Peyer's patch (tissue), 4 donors: ENCODE measurements around the gene HDX. TPM values are rescaled to one million over a fixed set of nuclear protein-coding genes. Genes with fewer than 3 reads are reported as not detected.

ENCODE experiments used
- DNase-seq, 3 donors: peaks; one replicate each; pipeline ENCODE4 v3.0.0-alpha.2; 2017 to 2019
- H3K27ac ChIP-seq, 4 donors: fragments of 200-600 bp; sonication (generic); one replicate each; pipeline ENCODE4 v1.5.1; 2016 to 2019
- H3K27me3 ChIP-seq, 2 donors: fragments of 200-600 bp; sonication (generic); one replicate each; pipeline ENCODE4 v1.5.1; 2019
- H3K36me3 ChIP-seq, 3 donors: fragments of 200-600 bp; sonication (generic); one replicate each; pipeline ENCODE4 v1.5.1; 2016 to 2019
- H3K4me1 ChIP-seq, 4 donors: fragments of 200-600 bp; sonication (generic); one replicate each; pipeline ENCODE4 v1.5.1; 2016 to 2019
- H3K4me3 ChIP-seq, 4 donors: fragments of 200-600 bp; sonication (generic); 1 replicate in 3 of 4; 2 replicates in 1 of 4; pipeline ENCODE4 v1.5.1; 2016 to 2019; ENCODE audit warnings: mild to moderate bottlenecking in 1 of 4
- H3K9me3 ChIP-seq, 4 donors: fragments of 200-600 bp; sonication (generic); one replicate each; pipeline ENCODE4 v1.5.1; 2016 to 2019; ENCODE audit warnings: mild to moderate bottlenecking in 1 of 4
- POLR2A ChIP-seq, 2 donors: fragments of 450-650 bp; IDR thresholded peaks; one replicate each; pipeline ENCODE4 v1.5.1; 2017; ENCODE audit warnings: antibody characterized with exemption in 2 of 2, mild to moderate bottlenecking in 2 of 2, moderate library complexity in 2 of 2
- total RNA-seq, 4 donors: library from RNA; depleted of rRNA; stranded (reverse); fragments of >200 nt; gene quantifications; one replicate each; pipeline ENCODE4 v1.1.0, GENCODE V29; 2016
- TF ChIP-seq, protein P1 (sequence below), 6 experiments: fragments of 450-650 bp in 4 of 6; fragments of 200-600 bp in 2 of 6; sonication (generic) in 1 of 6; IDR thresholded peaks; one replicate each; pipeline ENCODE4 v1.5.1; 2017 to 2019; ENCODE audit warnings: antibody characterized with exemption in 6 of 6, mild to moderate bottlenecking in 3 of 6, moderate library complexity in 1 of 6

HDX gene
- total RNA-seq, 4 donors from 2014 or later: 3.0 to 3.3 (median 3.3) TPM

DNA sequence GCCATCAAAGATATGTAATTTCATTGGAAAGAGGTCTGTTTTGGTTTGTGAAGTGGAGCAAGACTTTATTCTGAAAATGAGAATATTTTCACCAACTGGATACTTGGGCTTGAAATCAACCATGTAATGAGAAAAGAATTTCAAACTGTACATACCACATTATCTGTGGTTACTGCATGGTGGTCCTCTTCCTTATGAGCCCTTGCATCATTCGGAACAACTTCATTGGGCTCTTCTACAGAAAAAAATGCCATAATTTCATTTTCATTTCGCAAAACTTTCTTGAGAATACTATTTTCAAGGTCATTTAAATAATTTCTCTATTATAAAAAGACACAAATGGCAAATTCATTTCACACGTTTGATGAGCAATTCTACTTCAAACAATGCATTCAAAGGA lies 165.6 kb downstream of the HDX start:
- TF ChIP-seq, protein P1, sequence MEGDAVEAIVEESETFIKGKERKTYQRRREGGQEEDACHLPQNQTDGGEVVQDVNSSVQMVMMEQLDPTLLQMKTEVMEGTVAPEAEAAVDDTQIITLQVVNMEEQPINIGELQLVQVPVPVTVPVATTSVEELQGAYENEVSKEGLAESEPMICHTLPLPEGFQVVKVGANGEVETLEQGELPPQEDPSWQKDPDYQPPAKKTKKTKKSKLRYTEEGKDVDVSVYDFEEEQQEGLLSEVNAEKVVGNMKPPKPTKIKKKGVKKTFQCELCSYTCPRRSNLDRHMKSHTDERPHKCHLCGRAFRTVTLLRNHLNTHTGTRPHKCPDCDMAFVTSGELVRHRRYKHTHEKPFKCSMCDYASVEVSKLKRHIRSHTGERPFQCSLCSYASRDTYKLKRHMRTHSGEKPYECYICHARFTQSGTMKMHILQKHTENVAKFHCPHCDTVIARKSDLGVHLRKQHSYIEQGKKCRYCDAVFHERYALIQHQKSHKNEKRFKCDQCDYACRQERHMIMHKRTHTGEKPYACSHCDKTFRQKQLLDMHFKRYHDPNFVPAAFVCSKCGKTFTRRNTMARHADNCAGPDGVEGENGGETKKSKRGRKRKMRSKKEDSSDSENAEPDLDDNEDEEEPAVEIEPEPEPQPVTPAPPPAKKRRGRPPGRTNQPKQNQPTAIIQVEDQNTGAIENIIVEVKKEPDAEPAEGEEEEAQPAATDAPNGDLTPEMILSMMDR (IDR thresholded peaks at IDR 0.05): no peak
- TF ChIP-seq POLR2A (IDR thresholded peaks at IDR 0.05): no peak
- Histone ChIP-seq H3K9me3 (no peaks in the 10 kb centered on the region), H3K27me3 (no peaks in the 10 kb centered on the region), H3K27ac (no peak overlapping the region), H3K36me3 (no peaks in the 10 kb centered on the region), H3K4me1 (no peaks in the 10 kb centered on the region), H3K4me3 (no peak overlapping the region)
- DNase-seq: no peak

DNA sequence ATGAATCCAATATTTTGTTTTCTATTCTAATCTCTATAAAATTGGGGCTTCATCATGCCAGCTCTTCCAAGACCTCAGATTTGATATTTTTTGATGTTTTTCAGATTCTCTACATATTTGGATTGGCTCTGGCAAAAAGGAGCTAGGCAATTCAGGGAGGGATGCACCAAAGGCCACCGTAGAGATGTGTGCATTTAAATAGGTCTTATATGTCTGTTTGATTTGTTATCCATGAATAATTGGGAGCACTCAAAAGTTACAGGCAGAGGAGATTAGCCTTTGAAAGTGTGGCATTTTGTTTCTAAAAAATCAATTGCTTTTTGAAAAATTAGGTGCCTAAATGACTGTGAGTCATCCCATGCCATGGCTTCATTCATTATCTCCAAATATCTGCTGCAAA lies 167.1 kb downstream of the HDX start:
- Histone ChIP-seq H3K27me3 (no peaks in the 10 kb centered on the region), H3K4me1 (no peaks in the 10 kb centered on the region), H3K27ac (no peak overlapping the region), H3K4me3 (no peak overlapping the region), H3K9me3 (no peaks in the 10 kb centered on the region), H3K36me3 (no peaks in the 10 kb centered on the region)
- DNase-seq: no peak
- TF ChIP-seq, protein P1 (IDR thresholded peaks at IDR 0.05): no peak
- TF ChIP-seq POLR2A (IDR thresholded peaks at IDR 0.05): no peak

DNA sequence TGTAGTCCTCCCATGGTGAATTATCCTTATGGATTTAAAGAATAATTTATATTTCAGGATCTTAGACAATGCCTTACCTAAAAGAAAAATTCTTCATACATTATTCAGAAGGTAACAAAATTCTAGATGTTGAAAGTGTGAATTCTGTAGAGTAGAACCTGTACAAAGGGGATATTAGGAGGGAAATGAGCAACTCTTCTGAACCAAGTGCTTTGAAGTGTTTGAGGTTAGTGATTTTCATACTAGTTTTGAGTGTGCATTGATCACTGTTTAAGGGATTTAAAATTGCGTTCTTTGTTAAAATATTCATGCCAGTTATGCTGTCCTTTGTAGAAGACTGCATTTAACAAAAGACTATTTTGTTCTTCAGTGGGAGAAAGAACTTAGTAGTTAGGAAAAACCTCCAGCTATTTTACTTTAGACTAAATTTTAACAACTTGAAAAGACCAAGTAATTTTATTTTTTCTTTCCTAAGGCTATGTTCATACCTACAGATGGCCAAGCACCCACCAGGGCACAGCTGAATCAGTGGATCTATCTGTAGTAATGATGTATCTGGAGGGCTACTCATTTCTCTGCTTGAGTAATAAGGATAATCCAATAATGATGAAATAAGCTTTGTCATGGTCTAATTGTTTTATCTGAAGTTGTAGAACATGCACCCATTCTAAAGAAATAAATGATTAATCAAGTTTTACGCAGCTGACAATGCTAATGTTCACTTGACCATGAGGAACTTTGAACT lies 180.0 kb downstream of the HDX start:
- no peak for DNase-seq
- no peaks in the 10 kb centered on the region for H3K36me3 ChIP-seq
- H3K27ac ChIP-seq: no peak overlapping the region
- H3K27me3 ChIP-seq: no peaks in the 10 kb centered on the region
- no peaks in the 10 kb centered on the region for H3K9me3 ChIP-seq
- H3K4me3 ChIP-seq: no peak overlapping the region
- no peaks in the 10 kb centered on the region for H3K4me1 ChIP-seq
- TF ChIP-seq POLR2A (IDR thresholded peaks at IDR 0.05): no peak
- TF ChIP-seq, protein P1 (IDR thresholded peaks at IDR 0.05): no peak

DNA sequence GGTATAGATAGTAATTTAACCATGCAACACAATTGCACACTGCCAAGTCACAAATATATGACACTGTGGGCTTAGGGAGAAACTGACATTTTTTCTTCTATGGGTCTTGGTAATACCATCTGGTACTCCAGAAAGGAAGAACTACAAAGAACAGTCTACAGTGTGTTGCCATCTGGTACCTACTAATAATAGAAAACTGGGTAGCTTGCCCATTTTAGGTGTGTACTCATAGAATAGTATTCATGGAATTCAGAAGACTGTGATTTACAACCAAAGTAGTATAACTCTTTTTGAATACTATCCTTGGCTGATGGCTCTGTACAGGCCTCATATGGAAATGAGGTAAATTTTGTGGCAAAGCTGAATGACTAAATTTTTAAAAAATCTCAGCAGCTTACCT lies 181.6 kb downstream of the HDX start:
- Histone ChIP-seq H3K4me3 (no peak overlapping the region), H3K4me1 (no peaks in the 10 kb centered on the region), H3K9me3 (no peaks in the 10 kb centered on the region), H3K27ac (no peak overlapping the region), H3K27me3 (no peaks in the 10 kb centered on the region), H3K36me3 (no peaks in the 10 kb centered on the region)
- no peak for TF ChIP-seq POLR2A (IDR thresholded peaks at IDR 0.05)
- TF ChIP-seq, protein P1 (IDR thresholded peaks at IDR 0.05): no peak
- no peak for DNase-seq

DNA sequence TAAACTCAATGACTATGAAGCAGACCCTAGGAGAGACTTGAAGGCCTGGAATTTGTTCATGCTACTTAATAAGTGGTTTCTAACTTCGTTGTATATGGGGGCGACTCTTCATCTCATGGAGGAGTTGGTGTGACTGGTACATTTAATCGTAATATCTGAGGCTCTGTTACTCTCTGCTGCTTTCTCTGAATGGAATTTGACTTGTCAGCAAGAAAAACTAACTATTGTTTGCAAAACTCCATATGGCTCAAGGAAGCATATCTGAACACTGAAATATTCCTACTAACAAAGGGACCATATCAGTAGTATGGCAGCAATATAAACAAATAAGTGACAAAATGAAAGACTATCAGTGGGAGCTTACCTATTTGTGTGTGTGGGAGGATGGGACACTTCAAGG lies 182.2 kb downstream of the HDX start:
- H3K27me3 ChIP-seq: no peaks in the 10 kb centered on the region
- TF ChIP-seq POLR2A (IDR thresholded peaks at IDR 0.05): no peak
- TF ChIP-seq, protein P1 (IDR thresholded peaks at IDR 0.05): no peak
- H3K4me1 ChIP-seq: no peaks in the 10 kb centered on the region
- H3K9me3 ChIP-seq: no peaks in the 10 kb centered on the region
- no peak overlapping the region for H3K4me3 ChIP-seq
- no peaks in the 10 kb centered on the region for H3K36me3 ChIP-seq
- DNase-seq: no peak
- H3K27ac ChIP-seq: no peak overlapping the region
